Anterior cingulate cortex (tissue), 58 donors: ENCODE data around the gene CCDC85C.

Experiments used
- DNase-seq, 58 donors: peaks; one replicate each; lab custom pipeline; 2025; lab: John Stamatoyannopoulos, UW

Gene CCDC85C

GRCh38 chr14:99468836-99469592 is 135.0 kb downstream of the CCDC85C start:
- no peak for DNase-seq

- no peak for DNase-seq
Observed at GRCh38 chr14:99468081-99468480, 135.9 kb downstream of the CCDC85C start.

GRCh38 chr14:99467336-99468078 is 136.5 kb downstream of the CCDC85C start:
- DNase-seq, result no peak

GRCh38 chr14:99466758-99467157 is 137.2 kb downstream of the CCDC85C start:
- DNase-seq, result no peak

GRCh38 chr14:99465288-99465687 is 138.7 kb downstream of the CCDC85C start:
- no peak for DNase-seq

- DNase-seq, result peak in 3 of 58 donors; percentile 14 to 16 (median 15)
Observed at GRCh38 chr14:99463974-99464373, 140.0 kb downstream of the CCDC85C start.

GRCh38 chr14:99462210-99462609 is 141.8 kb downstream of the CCDC85C start:
- DNase-seq, result no peak

- no peak for DNase-seq
Observed at GRCh38 chr14:99461411-99462085, 142.5 kb downstream of the CCDC85C start.

- DNase-seq, result no peak
Observed at GRCh38 chr14:99460793-99461192, 143.2 kb downstream of the CCDC85C start.

- no peak for DNase-seq
Observed at GRCh38 chr14:99459481-99460100, 144.4 kb downstream of the CCDC85C start.

- no peak for DNase-seq
Observed at GRCh38 chr14:99454246-99454645, 149.8 kb downstream of the CCDC85C start.

- no peak for DNase-seq
Observed at GRCh38 chr14:99452968-99453367, 151.0 kb downstream of the CCDC85C start.

GRCh38 chr14:99451234-99451633 is 152.8 kb downstream of the CCDC85C start:
- no peak for DNase-seq

GRCh38 chr14:99450266-99450665 is 153.7 kb downstream of the CCDC85C start:
- peak in 29 of 58 donors; percentile 4 to 75 (median 30) for DNase-seq
